Stimulated activated CD4-positive, alpha-beta T cell treated with anti-CD3 and anti-CD28 coated beads, Interleukin-12 subunit alpha, Interleukin-12 subunit beta, amount 100 ng/mL, for 24 hours (primary cell): ENCODE data around the gene P3H3.
"Not testable (repeated sequence)": the region's sequence is repeated elsewhere in the genome, so short reads cannot be mapped to it uniquely, and the experiment has no call there.

Source experiments
- DNase-seq, 2 experiments: peaks; one replicate each; pipeline ENCODE4 v3.0.0-alpha.2; 2020; ENCODE audit warnings: low read depth in 2 of 2

P3H3 gene

DNA sequence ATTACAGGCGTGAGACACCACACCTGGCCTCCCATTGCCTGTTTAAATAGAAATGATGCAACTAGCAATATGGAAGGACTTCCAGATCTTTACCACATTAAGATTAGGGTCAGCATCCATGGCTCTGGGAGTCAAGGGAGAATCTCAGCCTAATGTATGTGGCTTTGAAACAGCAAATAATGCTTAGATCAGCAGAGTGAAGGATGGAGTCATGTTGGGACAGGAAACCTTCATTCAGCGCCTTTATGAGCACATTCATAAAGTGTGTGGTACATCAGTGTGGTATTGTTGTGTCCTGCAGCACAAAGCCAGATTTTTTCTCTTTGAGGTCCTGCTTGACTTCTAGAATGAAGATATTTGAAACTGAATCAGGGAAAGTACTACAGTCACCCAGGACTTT, 60.2 kb downstream of the P3H3 start:
- no peak for DNase-seq

- not testable (repeated sequence) for DNase-seq
Observed at GRCh38 chr12:6888794-6889193, 60.6 kb downstream of the P3H3 start.
